T47D (cell line): ENCODE data around the gene RPL27.
"Not testable (repeated sequence)": the region's sequence is repeated elsewhere in the genome, so short reads cannot be mapped to it uniquely, and the experiment has no call there.

Experiments
- DNase-seq, 2 experiments: peaks; one replicate each; pipeline versions ENCODE4 v3.0.0 to v3.0.0-alpha.2; 2011 to 2012; ENCODE audit warnings: low read depth in 1 of 2, low spot score in 1 of 2
- JUND ChIP-seq: IDR thresholded peaks from 2 replicates; pipeline ENCODE4 v1.6.1; 2012; ENCODE audit warnings: low read depth
- in situ Hi-C: cut with HindIII; loops from 2 replicates; pipeline ENCODE4 v1.10.0; 2016; ENCODE audit warnings: low sequenced_read_pairs, low pct_unique_long_range_greater_than_20kb

The RPL27 gene

GRCh38 chr17:42980274-42980765 is 17.9 kb upstream of the RPL27 start, which contains the start of gene RUNDC1:
TSS of gene RUNDC1 (plus strand) at chr17:42980565. CDS start at chr17:42980577, 12 bp downstream.
- in situ Hi-C loops: no loop called here
- TF ChIP-seq JUND: no peak
- DNase-seq: peak; percentile 93 to 98

- in situ Hi-C loops: no loop called here
- no peak for TF ChIP-seq JUND
These were observed 17.3 kb upstream of the RPL27 start for GRCh38 chr17:42980766-42981397.

GRCh38 chr17:42982266-42982665 is 16.0 kb upstream of the RPL27 start:
- TF ChIP-seq JUND: no peak
- DNase-seq: no peak
- in situ Hi-C loops: no loop called here

More at GRCh38 chr17:42980766-42981397, 17.3 kb upstream of the RPL27 start:
- peak; percentile 71 to 79 for DNase-seq

- in situ Hi-C loops: no loop called here
- DNase-seq: no peak
- no peak for TF ChIP-seq JUND
These were observed 13.0 kb upstream of the RPL27 start for GRCh38 chr17:42985225-42985624.

GRCh38 chr17:42989141-42989540 is 9.1 kb upstream of the RPL27 start:
- no peak for DNase-seq
- in situ Hi-C loops: no loop called here

GRCh38 chr17:42989726-42990652 is 8.2 kb upstream of the RPL27 start:
- in situ Hi-C loops: no loop called here
- TF ChIP-seq JUND: no peak
- no peak for DNase-seq

More at GRCh38 chr17:42989141-42989540, 9.1 kb upstream of the RPL27 start:
- TF ChIP-seq JUND: no peak

- no peak for DNase-seq
- TF ChIP-seq JUND: no peak
These were observed 6.7 kb upstream of the RPL27 start for GRCh38 chr17:42991471-42991870.

GRCh38 chr17:42992872-42993271 is 5.3 kb upstream of the RPL27 start:
- no peak for TF ChIP-seq JUND
- DNase-seq: no peak
- in situ Hi-C loops: no loop called here

More at GRCh38 chr17:42991471-42991870, 6.7 kb upstream of the RPL27 start:
- in situ Hi-C loops: no loop called here

- in situ Hi-C loops, DNase-seq: not testable (repeated sequence)
These were observed 4.3 kb upstream of the RPL27 start for GRCh38 chr17:42993913-42994312.

GRCh38 chr17:42997390-42997983 is 732 bp upstream of the RPL27 start:
- no peak for TF ChIP-seq JUND
- in situ Hi-C loops: no loop called here

GRCh38 chr17:42999003-42999525 is 845 bp downstream of the RPL27 start:
- in situ Hi-C loops: no loop called here
- TF ChIP-seq JUND: no peak
- DNase-seq: no peak

More at GRCh38 chr17:42997390-42997983, 732 bp upstream of the RPL27 start:
- no peak for DNase-seq

- DNase-seq, in situ Hi-C loops: not testable (repeated sequence)
These were observed 2.7 kb downstream of the RPL27 start for GRCh38 chr17:43000894-43001293.
